Fibroblast of villous mesenchyme (primary cell): ENCODE results near the gene ECE1. TPM values are rescaled to one million over a fixed set of nuclear protein-coding genes. Genes with fewer than 3 reads are reported as not detected.
A peak's percentile ranks its signal among the peaks of the same experiment; 100 is the strongest.

Experiments
- DNase-seq: peaks from one replicate; pipeline ENCODE4 v3.0.0-alpha.2; 2010; ENCODE audit warnings: low read depth
- H3K4me3 ChIP-seq: 2 replicates; pipeline ENCODE4 v1.5.1; 2011; ENCODE audit warnings: low read depth, mild to moderate bottlenecking, low read length
- CTCF ChIP-seq: IDR thresholded peaks from 2 replicates; pipeline ENCODE4 v1.5.1; 2012; ENCODE audit warnings: low read depth, mild to moderate bottlenecking, low read length; ENCODE audit not compliant: insufficient read depth
- total RNA-seq: library from RNA; depleted of rRNA; stranded (reverse); fragments of >200 nt; gene quantifications from 2 replicates; pipeline ENCODE4 v1.2.3, GENCODE V29; 2012

ECE1 gene
- total RNA-seq, 1 donor: 127 TPM

GRCh38 chr1:21330544-21330943 is 40.3 kb upstream of the ECE1 start:
- TF ChIP-seq CTCF: no peak
- DNase-seq: no peak
- H3K4me3 ChIP-seq: no peak overlapping the region

GRCh38 chr1:21329209-21329844 is 39.1 kb upstream of the ECE1 start:
- H3K4me3 ChIP-seq: no peak overlapping the region
- DNase-seq: no peak
- TF ChIP-seq CTCF: no peak

DNA sequence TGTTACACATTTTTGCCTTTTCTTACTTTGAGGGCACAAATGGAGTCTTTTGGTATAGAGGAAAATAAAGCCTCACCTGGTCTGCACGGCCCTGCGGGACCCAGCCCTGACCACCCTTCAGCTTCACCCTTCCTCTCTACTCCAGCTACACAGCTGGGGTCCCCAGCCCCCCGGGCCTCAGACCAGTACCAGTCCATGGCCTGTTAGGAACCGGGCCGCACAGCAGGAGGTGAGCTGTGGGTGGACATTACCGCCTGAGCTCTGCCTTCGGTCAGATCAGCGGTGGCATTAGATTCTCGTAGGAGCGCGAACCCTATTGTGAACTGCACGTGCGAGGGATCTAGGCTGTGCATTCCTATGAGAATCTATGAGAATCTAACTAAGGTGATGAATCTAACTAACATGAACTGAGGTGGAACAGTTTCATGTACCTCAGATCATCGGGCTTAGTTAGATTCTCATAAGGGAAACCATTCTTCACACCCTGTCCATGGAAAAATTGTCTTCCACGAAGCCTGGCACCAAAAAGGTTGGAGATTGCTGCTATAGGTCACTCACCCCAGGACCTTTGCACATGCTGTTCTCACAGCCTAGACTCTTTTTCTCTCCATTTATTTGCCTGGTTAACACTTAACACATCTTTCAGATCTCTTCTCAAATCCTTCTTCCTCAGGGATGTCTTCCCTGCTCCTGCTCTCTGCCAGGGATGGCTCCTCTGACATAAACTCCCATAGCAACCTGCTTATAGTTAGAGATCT is 37.5 kb upstream of the ECE1 start:
- no peak for DNase-seq
- TF ChIP-seq CTCF: no peak

DNA sequence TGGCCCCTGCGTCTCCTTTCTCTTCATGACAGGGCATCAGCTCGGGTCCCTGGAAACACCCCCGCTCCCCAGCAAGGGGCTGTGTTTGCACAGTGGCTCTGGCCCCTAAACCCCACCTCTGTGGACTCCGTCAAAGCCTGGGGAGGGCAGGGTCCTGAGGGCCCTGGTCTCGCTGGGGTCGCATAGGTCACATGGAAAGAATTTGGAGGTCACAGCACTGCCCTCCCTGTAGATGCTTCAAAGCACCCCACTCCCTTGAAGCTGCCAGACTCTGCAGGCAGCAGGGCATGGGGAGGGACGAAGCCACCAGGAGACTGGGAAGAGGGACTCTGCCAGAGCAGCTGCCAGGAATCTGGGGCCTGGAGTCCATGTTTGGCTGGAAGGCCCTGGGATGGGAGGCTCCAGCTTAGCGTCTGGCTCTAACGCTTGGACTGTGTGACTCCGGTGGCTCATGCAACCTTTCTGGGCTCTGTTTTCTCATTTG is 36.6 kb upstream of the ECE1 start:
- no peak for TF ChIP-seq CTCF
- H3K4me3 ChIP-seq: no peak overlapping the region
- DNase-seq: no peak

More for the DNA sequence above, 37.5 kb upstream of the ECE1 start:
- H3K4me3 ChIP-seq: no peak overlapping the region

GRCh38 chr1:21325731-21326387 is 35.6 kb upstream of the ECE1 start:
- DNase-seq: no peak
- TF ChIP-seq CTCF: no peak
- no peak overlapping the region for H3K4me3 ChIP-seq

GRCh38 chr1:21325231-21325718 is 35.0 kb upstream of the ECE1 start:
- peak; percentile 64 for DNase-seq
- TF ChIP-seq CTCF: no peak
- H3K4me3 ChIP-seq: no peak overlapping the region
